ENCODE data around the gene PDYN.
"Not testable (repeated sequence)": the region's sequence is repeated elsewhere in the genome, so short reads cannot be mapped to it uniquely, and the experiment has no call there.

Gene PDYN

DNA sequence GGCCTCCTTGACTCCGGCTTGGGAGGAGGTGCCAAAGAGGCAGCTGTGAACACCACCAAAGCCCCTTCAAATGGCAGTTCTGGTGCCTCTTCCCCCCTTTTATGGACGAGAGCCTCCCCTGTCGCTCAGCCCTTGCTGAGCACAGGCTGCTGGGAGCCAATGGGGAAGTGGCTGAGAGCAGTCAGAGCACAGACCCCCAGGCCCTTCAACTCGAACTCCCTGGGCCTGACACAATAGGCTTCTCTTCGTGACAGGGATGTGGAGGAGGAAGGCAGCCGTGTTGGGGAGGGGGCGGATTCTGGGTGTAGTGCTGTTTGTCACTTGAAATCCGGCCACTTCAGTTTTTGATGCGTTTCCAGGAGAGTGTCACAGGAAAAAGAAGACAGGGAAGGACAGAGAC, at the start of gene PDYN:
TSS of gene PDYN (minus strand) at position 73 of the 400 bp plus-strand sequence. CDS start 10,974 bp downstream, outside the sequence.
- H3K36me3 ChIP-seq (replicated peaks) = no peaks in the 10 kb centered on the region
- in situ Hi-C loops (cut with MboI; ENCODE audit: low sequenced_read_pairs) = no loop called here
- no peak within 1 kb of the TSS for H3K4me3 ChIP-seq
- H3K9me3 ChIP-seq = no peaks in the 10 kb centered on the region
- no peak for DNase-seq (ENCODE audit: low spot score in 2 of 2)
- no peaks in the 10 kb centered on the region for H3K4me1 ChIP-seq
- H3K27me3 ChIP-seq (ENCODE audit: low read depth) = peaks cover 64% of the 10 kb centered on the region

- H3K4me1 ChIP-seq = no peaks in the 10 kb centered on the region
- no peaks in the 10 kb centered on the region for H3K9me3 ChIP-seq
- in situ Hi-C loops (cut with MboI; ENCODE audit: low sequenced_read_pairs) = no loop called here
- H3K27me3 ChIP-seq (ENCODE audit: low read depth) = peaks cover 14% of the 10 kb centered on the region
- H3K36me3 ChIP-seq (replicated peaks) = no peaks in the 10 kb centered on the region
- no peak overlapping the region for H3K4me3 ChIP-seq
- DNase-seq (ENCODE audit: low spot score in 2 of 2) = no peak
Observed at GRCh38 chr20:2042400-2042799, 48.5 kb upstream of the PDYN start.

- H3K27me3 ChIP-seq (ENCODE audit: low read depth) = peaks cover 3% of the 10 kb centered on the region; the same call in 1 of the 2 replicates
Observed at GRCh38 chr20:2038161-2038560, 44.3 kb upstream of the PDYN start.

GRCh38 chr20:2037296-2037914, 43.5 kb upstream of the PDYN start:
- DNase-seq (ENCODE audit: low spot score in 2 of 2) = no peak
- Histone ChIP-seq H3K27me3 (ENCODE audit: low read depth) (peaks cover 3% of the 10 kb centered on the region; the same call in 1 of the 2 replicates), H3K4me3 (no peak overlapping the region), H3K36me3 (replicated peaks) (no peaks in the 10 kb centered on the region), H3K4me1 (no peaks in the 10 kb centered on the region), H3K9me3 (no peaks in the 10 kb centered on the region)
- in situ Hi-C loops (cut with MboI; ENCODE audit: low sequenced_read_pairs) = no loop called here

More at GRCh38 chr20:2038161-2038560, 44.3 kb upstream of the PDYN start:
- H3K4me1 ChIP-seq = no peaks in the 10 kb centered on the region
- no peaks in the 10 kb centered on the region for H3K36me3 ChIP-seq (replicated peaks)
- H3K9me3 ChIP-seq = no peaks in the 10 kb centered on the region
- H3K4me3 ChIP-seq = no peak overlapping the region
- in situ Hi-C loops (cut with MboI; ENCODE audit: low sequenced_read_pairs) = no loop called here
- no peak for DNase-seq (ENCODE audit: low spot score in 2 of 2)

GRCh38 chr20:2036357-2036756, 42.5 kb upstream of the PDYN start:
- H3K9me3 ChIP-seq; H3K4me3 ChIP-seq; H3K4me1 ChIP-seq; H3K27me3 ChIP-seq (ENCODE audit: low read depth); DNase-seq (ENCODE audit: low spot score in 2 of 2); H3K36me3 ChIP-seq (replicated peaks); in situ Hi-C loops (cut with MboI; ENCODE audit: low sequenced_read_pairs): not testable (repeated sequence)

- Histone ChIP-seq H3K36me3 (replicated peaks) (no peaks in the 10 kb centered on the region), H3K4me1 (no peaks in the 10 kb centered on the region), H3K9me3 (no peaks in the 10 kb centered on the region), H3K27me3 (ENCODE audit: low read depth) (peaks cover 3% of the 10 kb centered on the region; the same call in 1 of the 2 replicates), H3K4me3 (no peak overlapping the region)
- in situ Hi-C loops (cut with MboI; ENCODE audit: low sequenced_read_pairs) = no loop called here
- DNase-seq (ENCODE audit: low spot score in 2 of 2) = no peak
Observed at GRCh38 chr20:2032168-2032567, 38.3 kb upstream of the PDYN start.

GRCh38 chr20:2026514-2026913, 32.7 kb upstream of the PDYN start:
- H3K9me3 ChIP-seq = no peaks in the 10 kb centered on the region
- in situ Hi-C loops (cut with MboI; ENCODE audit: low sequenced_read_pairs) = no loop called here
- DNase-seq (ENCODE audit: low spot score in 2 of 2) = no peak
- H3K36me3 ChIP-seq (replicated peaks) = no peaks in the 10 kb centered on the region
- H3K27me3 ChIP-seq (ENCODE audit: low read depth) = no peaks in the 10 kb centered on the region
- no peak overlapping the region for H3K4me3 ChIP-seq
- H3K4me1 ChIP-seq = no peaks in the 10 kb centered on the region

DNA sequence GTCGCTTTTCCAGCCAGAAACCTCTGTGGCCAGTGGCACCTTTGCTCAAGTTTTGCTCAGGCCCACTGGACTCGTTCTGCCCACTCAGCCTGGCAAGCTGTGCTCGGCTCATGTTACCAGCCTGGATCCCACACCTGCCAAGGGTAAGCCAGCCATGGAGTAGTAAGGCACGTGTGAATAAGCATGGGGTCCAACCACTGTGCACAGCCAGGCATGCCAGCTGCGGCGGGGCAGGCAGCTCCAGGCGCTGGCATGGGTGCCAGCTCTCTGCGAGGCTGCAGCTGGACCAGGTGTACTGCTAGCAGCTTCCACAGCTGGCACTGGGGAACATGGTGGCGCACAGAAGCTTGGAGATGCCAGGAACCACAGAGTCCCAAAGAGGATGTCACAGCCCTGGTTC, 32.1 kb upstream of the PDYN start:
- in situ Hi-C loops (cut with MboI; ENCODE audit: low sequenced_read_pairs) = no loop called here
- DNase-seq (ENCODE audit: low spot score in 2 of 2) = no peak
- H3K27me3 ChIP-seq (ENCODE audit: low read depth) = no peaks in the 10 kb centered on the region

DNA sequence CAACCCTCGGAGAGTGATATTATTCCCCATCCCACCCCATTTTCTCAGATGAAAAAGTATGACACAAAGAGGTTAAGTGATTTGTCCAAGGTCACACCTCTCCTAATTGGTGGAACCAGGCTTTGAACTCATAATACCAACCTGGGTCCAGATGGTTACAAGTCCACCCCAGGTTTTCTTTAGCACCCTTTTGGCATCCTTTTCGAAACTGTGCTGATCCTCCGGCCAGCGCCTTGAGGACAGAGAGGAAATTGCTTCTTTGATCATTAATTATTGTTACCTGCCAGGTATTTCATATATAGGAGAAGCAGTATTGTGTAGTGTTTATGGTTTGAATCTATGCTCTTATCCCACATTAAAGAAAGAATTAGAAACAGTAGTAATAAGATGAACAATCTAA, 29.3 kb upstream of the PDYN start:
- no peaks in the 10 kb centered on the region for H3K36me3 ChIP-seq (replicated peaks)
- in situ Hi-C loops (cut with MboI; ENCODE audit: low sequenced_read_pairs) = no loop called here
- H3K4me1 ChIP-seq = no peaks in the 10 kb centered on the region
- H3K27me3 ChIP-seq (ENCODE audit: low read depth) = no peaks in the 10 kb centered on the region; the same call in 1 of the 2 replicates
- H3K4me3 ChIP-seq = no peak overlapping the region
- DNase-seq (ENCODE audit: low spot score in 2 of 2) = no peak
- no peaks in the 10 kb centered on the region for H3K9me3 ChIP-seq

More for the DNA sequence above, 32.1 kb upstream of the PDYN start:
- Histone ChIP-seq H3K36me3 (replicated peaks) (no peaks in the 10 kb centered on the region), H3K9me3 (no peaks in the 10 kb centered on the region), H3K4me1 (no peaks in the 10 kb centered on the region), H3K4me3 (no peak overlapping the region)

- H3K4me3 ChIP-seq = no peak overlapping the region
- H3K27me3 ChIP-seq (ENCODE audit: low read depth) = no peaks in the 10 kb centered on the region; the same call in 1 of the 2 replicates
- in situ Hi-C loops (cut with MboI; ENCODE audit: low sequenced_read_pairs) = no loop called here
- no peaks in the 10 kb centered on the region for H3K9me3 ChIP-seq
- no peaks in the 10 kb centered on the region for H3K36me3 ChIP-seq (replicated peaks)
- H3K4me1 ChIP-seq = no peaks in the 10 kb centered on the region
- no peak for DNase-seq (ENCODE audit: low spot score in 2 of 2)
Observed at GRCh38 chr20:2022163-2022562, 28.3 kb upstream of the PDYN start.

DNA sequence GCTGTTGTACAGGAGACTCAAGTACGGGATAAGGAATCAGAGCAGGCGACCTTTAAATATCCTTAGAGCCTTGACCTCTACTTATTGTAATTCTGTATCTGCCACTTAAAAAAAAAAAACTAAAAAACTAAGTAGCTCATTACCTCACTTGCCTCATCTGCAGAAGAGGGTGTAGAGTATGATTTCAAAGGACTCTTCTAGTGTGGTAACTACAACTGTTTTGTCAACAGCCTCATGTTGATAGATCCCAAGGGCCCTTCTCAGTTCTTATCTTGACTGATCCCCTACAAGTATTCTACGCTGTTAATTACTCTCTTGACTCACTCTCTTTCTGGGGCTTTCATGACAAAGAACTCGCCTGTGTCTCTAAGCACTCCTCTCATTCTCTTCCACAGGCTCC, 16.7 kb upstream of the PDYN start:
- H3K4me3 ChIP-seq = no peak overlapping the region
- H3K36me3 ChIP-seq (replicated peaks) = no peaks in the 10 kb centered on the region
- no peaks in the 10 kb centered on the region for H3K9me3 ChIP-seq
- no peaks in the 10 kb centered on the region for H3K27me3 ChIP-seq (ENCODE audit: low read depth)
- no peaks in the 10 kb centered on the region for H3K4me1 ChIP-seq
- DNase-seq (ENCODE audit: low spot score in 2 of 2) = no peak
- in situ Hi-C loops (cut with MboI; ENCODE audit: low sequenced_read_pairs) = no loop called here

DNA sequence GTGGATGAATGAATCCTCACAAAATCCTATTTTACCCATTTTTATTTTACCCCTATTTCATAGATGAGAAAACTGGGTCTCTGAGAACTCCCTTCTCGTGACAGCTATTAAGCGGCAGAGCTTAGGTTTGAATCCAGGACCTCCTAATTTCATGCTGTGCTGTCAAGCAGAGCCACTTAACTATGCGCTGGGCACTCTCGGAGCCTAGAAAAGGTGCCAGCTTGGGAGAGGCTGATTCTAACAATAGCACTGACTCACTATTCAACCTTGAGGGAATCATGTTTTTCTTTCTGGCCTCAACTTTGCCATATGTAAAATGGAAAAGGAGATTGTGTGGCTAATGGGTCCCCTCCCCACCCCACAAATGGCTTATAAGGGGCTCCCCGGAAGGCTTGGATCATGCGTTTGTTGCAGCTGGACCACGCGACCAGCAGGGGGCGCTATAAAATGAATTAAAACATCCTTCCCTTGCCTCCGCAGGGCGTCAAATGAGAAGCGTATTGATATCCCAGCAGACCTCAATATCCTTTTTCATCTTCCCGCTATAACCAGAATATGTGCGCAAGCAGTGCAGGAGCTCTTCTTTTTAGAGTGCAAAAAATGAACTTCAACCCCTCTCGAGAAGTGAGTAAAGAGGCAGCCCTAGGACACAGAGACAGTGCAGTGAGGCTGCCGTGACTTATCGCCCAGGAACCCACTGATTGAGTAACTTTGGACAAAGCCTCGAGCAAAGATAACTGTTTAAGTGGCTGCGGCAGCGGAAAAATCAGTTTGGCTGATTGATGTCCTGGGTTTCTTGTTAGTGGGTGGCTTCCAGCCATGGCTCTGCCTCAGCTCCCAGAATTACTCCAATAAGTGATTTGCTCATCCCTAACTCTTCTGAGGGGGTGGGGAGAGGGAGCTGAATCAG, 12.8 kb upstream of the PDYN start:
- Histone ChIP-seq H3K4me1 (no peaks in the 10 kb centered on the region), H3K9me3 (no peaks in the 10 kb centered on the region), H3K27me3 (ENCODE audit: low read depth) (no peaks in the 10 kb centered on the region), H3K36me3 (replicated peaks) (no peaks in the 10 kb centered on the region), H3K4me3 (no peak overlapping the region)
- DNase-seq (ENCODE audit: low spot score in 2 of 2) = peak; percentile 17 to 60
- in situ Hi-C loops (cut with MboI; ENCODE audit: low sequenced_read_pairs) = no loop called here

DNA sequence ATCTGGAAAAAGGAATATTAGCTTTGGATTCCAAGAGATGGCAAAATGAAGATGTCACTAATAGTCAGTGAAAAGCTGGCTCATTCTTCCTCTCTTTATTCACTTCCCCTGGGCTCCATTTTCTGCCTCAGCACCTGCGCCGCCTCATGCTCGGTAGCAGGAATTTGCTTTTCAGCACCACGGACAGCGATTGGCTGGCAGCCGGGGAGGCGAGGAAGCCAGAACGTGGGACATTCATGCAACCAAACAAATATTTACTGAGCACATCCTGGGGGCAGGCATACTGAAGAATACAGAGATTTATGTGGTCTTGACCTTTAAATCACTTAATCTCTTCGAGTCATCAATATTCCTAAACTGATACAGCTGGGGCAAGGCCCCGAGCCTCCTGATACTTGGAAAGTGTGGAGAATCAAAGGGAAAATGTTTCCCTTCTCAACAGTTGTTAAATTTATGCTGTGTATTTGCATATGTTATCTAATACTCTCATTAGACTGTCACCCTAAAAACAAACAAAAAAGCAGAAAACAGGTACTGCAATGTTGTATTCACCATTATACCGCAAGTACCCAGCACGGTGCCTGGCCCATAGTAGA, 12.1 kb upstream of the PDYN start:
- Histone ChIP-seq H3K9me3 (no peaks in the 10 kb centered on the region), H3K27me3 (ENCODE audit: low read depth) (no peaks in the 10 kb centered on the region), H3K4me1 (no peaks in the 10 kb centered on the region), H3K4me3 (no peak overlapping the region), H3K36me3 (replicated peaks) (no peaks in the 10 kb centered on the region)
- peak; percentile 21 to 81 for DNase-seq (ENCODE audit: low spot score in 2 of 2)
- in situ Hi-C loops (cut with MboI; ENCODE audit: low sequenced_read_pairs) = no loop called here

GRCh38 chr20:2005359-2005758, 11.5 kb upstream of the PDYN start:
- H3K9me3 ChIP-seq = no peaks in the 10 kb centered on the region
- H3K36me3 ChIP-seq (replicated peaks) = no peaks in the 10 kb centered on the region
- in situ Hi-C loops (cut with MboI; ENCODE audit: low sequenced_read_pairs) = no loop called here
- no peak for DNase-seq (ENCODE audit: low spot score in 2 of 2)
- H3K4me3 ChIP-seq = no peak overlapping the region
- H3K27me3 ChIP-seq (ENCODE audit: low read depth) = peaks cover 3% of the 10 kb centered on the region; the same call in 1 of the 2 replicates
- H3K4me1 ChIP-seq = no peaks in the 10 kb centered on the region
